ENCODE data around the gene ANLN. TPM values are rescaled to one million over a fixed set of nuclear protein-coding genes. Genes with fewer than 3 reads are reported as not detected.
"Not testable (repeated sequence)": the region's sequence is repeated elsewhere in the genome, so short reads cannot be mapped to it uniquely, and the experiment has no call there.

The ANLN gene
- total RNA-seq, 4 donors from 2014 or later = 9.4 to 17.3 (median 13.5) TPM

DNA sequence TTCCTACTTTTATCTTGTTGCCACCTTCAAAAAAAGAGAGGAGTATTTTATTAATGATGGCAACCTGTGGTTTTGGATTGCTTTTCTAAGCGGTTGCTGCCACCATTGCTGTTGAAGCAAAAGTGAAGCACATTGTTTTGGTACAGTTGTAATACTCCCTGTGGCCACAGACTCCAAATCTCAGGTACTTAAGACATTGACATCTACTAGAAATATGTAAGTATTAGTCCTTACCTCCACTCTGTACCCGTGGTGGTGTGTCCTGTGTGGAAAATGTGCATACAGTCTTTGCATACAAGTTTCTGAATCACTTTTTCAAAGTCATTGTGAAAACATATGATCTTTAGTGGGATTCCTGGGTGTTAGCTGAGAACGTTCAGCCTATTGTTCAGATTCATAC lies 85.7 kb downstream of the ANLN start:
- intact Hi-C loops (cut with DNase I; ENCODE audit: low total_unique reads) = no loop called here
- H3K4me3 ChIP-seq (ENCODE audit: low read depth, poor library complexity, severe bottlenecking) = no peak overlapping the region
- no peak for TF ChIP-seq POLR2A (IDR thresholded peaks at IDR 0.05)
- TF ChIP-seq, protein P1, sequence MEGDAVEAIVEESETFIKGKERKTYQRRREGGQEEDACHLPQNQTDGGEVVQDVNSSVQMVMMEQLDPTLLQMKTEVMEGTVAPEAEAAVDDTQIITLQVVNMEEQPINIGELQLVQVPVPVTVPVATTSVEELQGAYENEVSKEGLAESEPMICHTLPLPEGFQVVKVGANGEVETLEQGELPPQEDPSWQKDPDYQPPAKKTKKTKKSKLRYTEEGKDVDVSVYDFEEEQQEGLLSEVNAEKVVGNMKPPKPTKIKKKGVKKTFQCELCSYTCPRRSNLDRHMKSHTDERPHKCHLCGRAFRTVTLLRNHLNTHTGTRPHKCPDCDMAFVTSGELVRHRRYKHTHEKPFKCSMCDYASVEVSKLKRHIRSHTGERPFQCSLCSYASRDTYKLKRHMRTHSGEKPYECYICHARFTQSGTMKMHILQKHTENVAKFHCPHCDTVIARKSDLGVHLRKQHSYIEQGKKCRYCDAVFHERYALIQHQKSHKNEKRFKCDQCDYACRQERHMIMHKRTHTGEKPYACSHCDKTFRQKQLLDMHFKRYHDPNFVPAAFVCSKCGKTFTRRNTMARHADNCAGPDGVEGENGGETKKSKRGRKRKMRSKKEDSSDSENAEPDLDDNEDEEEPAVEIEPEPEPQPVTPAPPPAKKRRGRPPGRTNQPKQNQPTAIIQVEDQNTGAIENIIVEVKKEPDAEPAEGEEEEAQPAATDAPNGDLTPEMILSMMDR (IDR thresholded peaks at IDR 0.05) = no peak
- DNase-seq (ENCODE audit: low spot score in 2 of 2) = no peak
- 84 to 87% methylated on average over 3 of the region's 3 CpGs for WGBS, 2 donors

DNA sequence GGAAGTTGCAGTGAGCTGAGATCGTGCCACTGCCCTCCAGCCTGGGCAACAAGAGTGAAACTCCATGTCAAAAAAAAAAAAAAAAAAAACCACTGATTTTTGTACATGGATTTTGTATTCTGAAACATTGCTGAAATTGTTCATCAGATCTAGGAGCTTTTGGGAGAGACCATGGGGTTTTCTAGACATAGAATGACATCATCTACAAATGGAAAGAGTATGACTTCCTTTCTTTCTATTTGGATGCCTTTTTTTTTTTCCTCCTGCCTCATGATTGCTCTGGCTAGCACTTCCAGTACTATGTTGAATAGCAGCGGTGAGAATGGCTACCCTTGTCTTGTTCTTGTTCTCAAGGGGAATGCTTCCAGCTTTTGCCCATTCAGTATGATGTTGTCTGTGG lies 89.1 kb downstream of the ANLN start:
- no peak overlapping the region for H3K4me3 ChIP-seq (ENCODE audit: low read depth, poor library complexity, severe bottlenecking)
- TF ChIP-seq POLR2A (IDR thresholded peaks at IDR 0.05) = no peak
- TF ChIP-seq, protein P1 (IDR thresholded peaks at IDR 0.05) = no peak
- 87 to 97% methylated on average over 2 of the region's 2 CpGs for WGBS, 2 donors
- intact Hi-C loops (cut with DNase I; ENCODE audit: low total_unique reads) = no loop called here
- no peak for DNase-seq (ENCODE audit: low spot score in 2 of 2)

DNA sequence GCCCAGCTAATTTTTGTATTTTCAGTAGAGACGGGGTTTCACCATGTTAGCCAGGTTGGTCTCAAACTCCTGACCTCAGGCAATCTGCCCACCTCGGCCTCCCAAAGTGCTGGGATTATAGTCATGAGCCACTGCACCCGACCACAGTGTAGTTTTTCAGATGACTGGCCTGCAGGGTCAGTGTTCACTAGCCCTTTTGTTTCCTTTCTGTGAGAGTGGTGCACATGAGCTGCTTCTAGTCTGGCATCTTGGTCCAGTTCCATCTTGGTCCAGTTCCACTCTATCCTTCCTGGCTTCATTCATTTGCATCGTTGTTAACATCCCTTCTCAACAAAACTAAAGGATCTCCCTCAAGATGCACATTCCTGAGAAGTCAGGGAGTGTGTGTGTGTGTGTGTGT lies 94.2 kb downstream of the ANLN start:
- 65 to 77% methylated on average over 4 of the region's 4 CpGs for WGBS, 2 donors
- DNase-seq (ENCODE audit: low spot score in 2 of 2); H3K4me3 ChIP-seq (ENCODE audit: low read depth, poor library complexity, severe bottlenecking): not testable (repeated sequence)
- intact Hi-C loops (cut with DNase I; ENCODE audit: low total_unique reads) = loop anchor here (10.0 kb wide), 1 partner anchor 711 kb away; no protein-coding TSS in a partner anchor

GRCh38 chr7:36484265-36484664 lies 94.6 kb downstream of the ANLN start:
- WGBS, 2 donors = 74 to 82% methylated on average over 8 of the region's 8 CpGs
- DNase-seq (ENCODE audit: low spot score in 2 of 2) = no peak
- TF ChIP-seq POLR2A (IDR thresholded peaks at IDR 0.05) = no peak
- TF ChIP-seq, protein P1 (IDR thresholded peaks at IDR 0.05) = no peak
- no peak overlapping the region for H3K4me3 ChIP-seq (ENCODE audit: low read depth, poor library complexity, severe bottlenecking)
- intact Hi-C loops (cut with DNase I; ENCODE audit: low total_unique reads) = loop anchor here (10.0 kb wide), 1 partner anchor 711 kb away; no protein-coding TSS in a partner anchor

DNA sequence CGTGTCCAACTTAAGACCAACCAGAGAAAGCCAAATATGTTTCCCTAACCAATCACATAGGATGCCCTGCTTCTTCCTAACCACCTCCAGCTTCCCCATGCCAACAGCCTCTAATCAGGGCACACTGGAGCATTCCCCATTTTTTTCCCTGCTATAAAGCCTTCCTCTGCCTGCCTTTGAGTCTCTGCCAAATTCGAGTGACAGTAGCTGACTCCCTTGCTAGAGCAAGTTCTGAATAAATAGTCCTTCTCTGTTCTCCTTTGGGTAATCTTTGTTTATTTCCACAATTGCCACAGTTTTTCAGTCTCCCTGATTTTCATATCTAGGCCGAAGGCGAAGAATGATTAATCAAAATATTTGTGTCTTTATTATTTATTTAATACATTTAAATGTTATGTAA lies 96.7 kb downstream of the ANLN start:
- no peak for DNase-seq (ENCODE audit: low spot score in 2 of 2)
- TF ChIP-seq, protein P1 (IDR thresholded peaks at IDR 0.05) = no peak
- no peak for TF ChIP-seq POLR2A (IDR thresholded peaks at IDR 0.05)
- intact Hi-C loops (cut with DNase I; ENCODE audit: low total_unique reads) = loop anchor here (10.0 kb wide), 1 partner anchor 708 kb away; no protein-coding TSS in a partner anchor
- WGBS, 2 donors = 69 to 71% methylated on average over 4 of the region's 4 CpGs
- no peak overlapping the region for H3K4me3 ChIP-seq (ENCODE audit: low read depth, poor library complexity, severe bottlenecking)

DNA sequence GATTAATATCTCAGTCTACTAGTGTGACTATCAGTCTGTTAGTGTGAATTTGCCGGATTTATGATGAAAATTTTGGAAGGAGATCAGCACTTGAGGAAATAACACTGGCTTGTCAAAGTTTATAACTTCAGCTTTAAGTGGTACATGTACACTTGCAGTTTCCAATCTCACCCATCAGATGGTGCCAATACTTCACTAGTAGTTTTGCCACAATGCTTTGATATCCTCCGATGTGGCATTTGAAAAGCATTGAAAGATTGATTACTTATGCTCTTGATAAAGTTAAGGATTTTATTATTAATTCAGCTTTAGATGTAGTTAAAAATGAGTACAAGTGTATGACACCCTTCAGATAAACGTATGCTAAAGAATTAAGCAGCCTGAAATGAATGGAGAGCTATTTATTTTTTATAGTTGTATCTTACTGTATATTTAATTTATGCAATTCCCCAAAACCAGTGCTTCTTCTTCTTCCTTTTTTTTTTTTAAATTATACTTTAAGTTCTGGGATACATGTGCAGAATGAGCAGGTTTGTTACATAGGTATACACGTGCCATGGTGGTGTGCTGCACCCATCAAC lies 98.2 kb downstream of the ANLN start:
- peak in 1 of 2 donors; percentile 49 for DNase-seq (ENCODE audit: low spot score in 2 of 2)
- intact Hi-C loops (cut with DNase I; ENCODE audit: low total_unique reads) = loop anchor here (10.0 kb wide), 1 partner anchor 707 kb away; no protein-coding TSS in a partner anchor
- WGBS, 2 donors = 28 to 30% methylated on average over 4 of the region's 4 CpGs
- no peak overlapping the region for H3K4me3 ChIP-seq (ENCODE audit: low read depth, poor library complexity, severe bottlenecking)
- TF ChIP-seq POLR2A (IDR thresholded peaks at IDR 0.05) = no peak
- TF ChIP-seq, protein P1 (IDR thresholded peaks at IDR 0.05) = no peak

DNA sequence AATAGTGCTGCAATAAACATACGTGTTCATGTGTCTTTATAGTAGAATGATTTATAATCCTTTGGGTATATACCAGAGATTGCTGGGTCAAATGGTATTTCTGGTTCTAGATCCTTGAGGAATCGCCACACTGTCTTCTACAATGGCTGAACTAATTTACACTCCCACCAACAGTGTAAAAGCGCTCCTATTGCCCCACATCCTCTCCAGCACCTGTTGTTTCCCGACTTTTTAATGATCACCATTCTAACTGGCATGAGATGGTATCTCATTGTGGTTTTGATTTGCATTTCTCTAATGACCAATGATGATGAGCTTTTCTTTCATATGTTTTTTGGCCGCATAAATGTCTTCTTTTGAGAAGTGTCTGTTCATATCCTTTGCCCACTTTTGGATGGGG lies 99.0 kb downstream of the ANLN start:
- 91 to 93% methylated on average over 5 of the region's 5 CpGs for WGBS, 2 donors
- not testable (repeated sequence) for DNase-seq (ENCODE audit: low spot score in 2 of 2); H3K4me3 ChIP-seq (ENCODE audit: low read depth, poor library complexity, severe bottlenecking)
- intact Hi-C loops (cut with DNase I; ENCODE audit: low total_unique reads) = loop anchor here (10.0 kb wide), 1 partner anchor 706 kb away; no protein-coding TSS in a partner anchor

Measured in lower leg skin (tissue), 4 donors.